HS-27A (cell line): ENCODE measurements around the gene RSPH6A.

Experiments used
- DNase-seq: peaks from one replicate; pipeline ENCODE4 v3.0.0-alpha.2; 2012; ENCODE audit warnings: low read depth, missing footprints

RSPH6A gene

GRCh38 chr19:45825263-45825605 is 10.1 kb upstream of the RSPH6A start:
- no peak for DNase-seq

GRCh38 chr19:45824531-45825262 is 9.6 kb upstream of the RSPH6A start:
- no peak for DNase-seq

- no peak for DNase-seq
These were observed 8.9 kb upstream of the RSPH6A start for GRCh38 chr19:45824041-45824471.

- no peak for DNase-seq
These were observed 8.1 kb upstream of the RSPH6A start for GRCh38 chr19:45823182-45823581.

- no peak for DNase-seq
These were observed 7.6 kb upstream of the RSPH6A start for GRCh38 chr19:45822716-45823115.

GRCh38 chr19:45821570-45821969 is 6.5 kb upstream of the RSPH6A start:
- no peak for DNase-seq

- no peak for DNase-seq
These were observed 6.0 kb upstream of the RSPH6A start for GRCh38 chr19:45821103-45821521.

- DNase-seq: no peak
These were observed 5.5 kb upstream of the RSPH6A start for GRCh38 chr19:45820413-45821102.

- no peak for DNase-seq
These were observed 4.7 kb upstream of the RSPH6A start for GRCh38 chr19:45819769-45820168.

- no peak for DNase-seq
These were observed 2.7 kb upstream of the RSPH6A start for GRCh38 chr19:45817725-45818301.

- peak; percentile 89 for DNase-seq
These were observed 2.1 kb upstream of the RSPH6A start for GRCh38 chr19:45817010-45817724.

- DNase-seq: no peak
These were observed 1.3 kb upstream of the RSPH6A start for GRCh38 chr19:45816236-45817009.

- DNase-seq: no peak
These were observed 541 bp upstream of the RSPH6A start for GRCh38 chr19:45815481-45816216.

- no peak for DNase-seq
These were observed 835 bp downstream of the RSPH6A start for GRCh38 chr19:45814166-45814780.

- no peak for DNase-seq
These were observed 2.8 kb downstream of the RSPH6A start for GRCh38 chr19:45812297-45812696.

- peak; percentile 39 for DNase-seq
These were observed 5.4 kb downstream of the RSPH6A start for GRCh38 chr19:45809643-45810159.

GRCh38 chr19:45805719-45806118 is 9.4 kb downstream of the RSPH6A start:
- no peak for DNase-seq

GRCh38 chr19:45804959-45805230 is 10.2 kb downstream of the RSPH6A start:
- DNase-seq: no peak

- DNase-seq: no peak
These were observed 10.8 kb downstream of the RSPH6A start for GRCh38 chr19:45804140-45804958.
